Erythroblast (primary cell): ENCODE measurements around the gene FYB2.

Source experiments
- GATA1 ChIP-seq: IDR thresholded peaks from 2 replicates; pipeline ENCODE4 v1.6.1; 2011; ENCODE audit warnings: low read depth, mild to moderate bottlenecking, control low read depth, low read length, moderate library complexity
- POLR2A ChIP-seq: IDR thresholded peaks from 2 replicates; pipeline ENCODE4 v1.6.1; 2011; ENCODE audit warnings: mild to moderate bottlenecking, low read length

GRCh38 chr1:56852476-56852875, 33.3 kb upstream of the FYB2 start:
- TF ChIP-seq POLR2A: no peak
- TF ChIP-seq GATA1: no peak
